GM21717 (cell line): ENCODE data around the gene PSMA1.
A peak's percentile ranks its signal among the peaks of the same experiment; 100 is the strongest.
"Not testable (repeated sequence)": the region's sequence is repeated elsewhere in the genome, so short reads cannot be mapped to it uniquely, and the experiment has no call there.

Source experiments
- ATAC-seq: cut with Tn5 transposase; IDR thresholded peaks from one replicate; pipeline ENCODE4 v1.9.1; 2021; ENCODE audit warnings: mild to moderate bottlenecking, moderate library complexity; ENCODE audit not compliant: unreplicated experiment

The PSMA1 gene

DNA sequence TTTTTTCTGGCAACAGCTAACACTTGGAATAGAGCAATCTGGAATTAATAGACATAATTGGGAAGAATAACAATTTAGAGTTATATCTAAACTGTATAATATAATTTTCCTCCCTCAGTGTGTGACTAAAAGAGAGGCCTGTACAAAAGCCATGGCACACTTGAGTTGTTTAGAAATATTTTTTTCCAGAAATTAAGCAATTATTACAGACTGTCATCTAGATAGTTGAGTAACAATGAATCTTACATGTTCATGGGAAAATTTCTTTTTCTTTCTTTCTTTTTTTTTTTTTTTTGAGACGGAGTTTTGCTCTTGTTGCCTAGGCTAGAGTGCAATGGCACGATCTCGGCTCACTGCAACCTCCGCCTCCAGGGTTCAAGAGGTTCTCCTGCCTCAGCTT lies 15.0 kb upstream of the PSMA1 start:
- ATAC-seq = not testable (repeated sequence)

DNA sequence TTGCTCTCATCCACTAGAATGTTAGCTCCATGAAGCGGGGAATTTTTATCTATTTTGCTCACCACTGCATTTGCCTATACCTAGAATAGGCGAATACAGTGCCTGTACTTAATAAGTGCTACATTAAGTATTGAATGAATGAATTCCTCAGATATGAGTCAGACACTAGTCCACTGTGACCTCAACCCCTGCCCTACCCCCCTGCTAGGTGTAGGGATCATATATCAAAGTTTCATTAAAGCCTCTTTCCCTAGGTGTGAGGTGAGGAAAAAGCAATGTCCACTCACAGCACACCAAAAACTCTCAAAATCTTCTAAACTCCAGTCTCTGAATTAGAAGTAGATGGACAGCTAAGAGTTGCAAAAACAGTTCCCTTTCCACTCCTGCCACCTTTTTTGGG lies 9.8 kb upstream of the PSMA1 start:
- no peak for ATAC-seq

DNA sequence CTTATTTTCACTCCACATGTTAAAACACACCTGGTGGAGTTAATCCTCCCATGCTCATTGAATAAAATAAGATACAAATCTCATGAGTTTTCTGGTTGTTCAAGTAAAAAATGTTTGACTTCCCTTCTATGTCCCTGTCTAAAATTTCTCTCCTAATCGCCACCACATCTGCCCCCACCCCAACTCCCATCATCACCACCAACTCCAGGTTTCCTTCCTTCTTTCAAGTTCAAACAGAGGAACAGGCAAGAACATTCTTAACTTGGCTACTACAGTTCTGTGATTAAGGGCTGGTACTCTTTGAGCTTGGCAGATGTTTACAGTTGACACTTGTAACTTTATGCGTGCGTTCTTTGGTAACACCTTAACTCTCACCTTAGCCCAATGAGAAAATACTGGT lies 9.1 kb upstream of the PSMA1 start:
- ATAC-seq = no peak

DNA sequence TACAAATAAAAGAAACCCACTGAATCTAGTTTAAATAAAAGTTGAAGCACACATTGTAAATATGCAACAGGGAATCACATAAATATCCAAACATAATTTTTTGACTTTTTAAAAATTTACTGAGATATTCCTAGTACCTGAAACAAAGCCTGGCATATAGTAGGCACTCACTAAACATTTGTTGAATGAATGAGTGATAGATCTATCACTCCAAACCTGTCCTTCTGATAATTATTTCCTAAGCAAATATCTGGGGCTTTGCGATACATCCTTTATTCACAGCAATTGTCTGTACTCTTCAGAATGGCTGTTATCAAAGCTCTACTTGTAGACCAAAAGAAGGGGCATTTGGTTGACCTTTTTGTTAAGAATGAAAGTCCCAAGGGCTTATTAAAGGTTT lies 2.6 kb upstream of the PSMA1 start:
- ATAC-seq = no peak

DNA sequence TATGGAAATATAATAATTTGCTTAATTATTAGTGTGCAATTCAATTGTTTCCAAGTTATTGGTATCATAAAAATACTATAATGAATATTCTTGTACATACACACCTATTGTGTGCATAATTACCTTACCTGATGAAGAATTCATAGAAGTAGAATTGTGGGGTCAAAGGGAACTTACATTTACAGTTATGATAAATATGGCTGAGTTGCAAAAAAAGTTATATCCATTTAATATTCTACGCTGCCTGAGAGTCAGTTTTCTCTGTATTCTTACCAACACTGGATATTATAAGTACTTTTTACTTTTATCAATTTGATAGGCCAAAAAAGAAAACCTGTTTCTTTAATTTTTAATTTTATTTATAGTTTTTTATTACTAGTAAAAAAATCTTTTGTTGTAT lies 2.1 kb upstream of the PSMA1 start:
- no peak for ATAC-seq

DNA sequence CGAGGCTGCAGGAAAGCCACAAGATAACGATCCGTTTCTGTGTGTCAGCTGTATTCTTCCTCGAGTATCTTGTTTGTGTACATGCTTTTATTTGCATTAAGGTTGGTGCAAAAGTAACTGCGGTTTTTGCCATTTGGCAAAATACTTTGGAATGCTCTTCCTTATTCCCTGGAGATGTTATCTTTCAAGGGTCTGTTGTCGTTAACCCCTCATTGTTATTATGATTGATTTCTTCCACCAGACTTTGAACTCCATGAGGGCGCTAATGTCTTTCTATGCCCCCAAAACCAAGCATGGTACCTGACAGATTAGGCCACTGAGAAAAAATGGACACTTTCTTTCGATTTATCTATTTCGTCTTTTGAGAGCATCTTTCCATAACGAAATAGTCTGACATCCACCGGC lies 563 bp upstream of the PSMA1 start:
- ATAC-seq = no peak

DNA sequence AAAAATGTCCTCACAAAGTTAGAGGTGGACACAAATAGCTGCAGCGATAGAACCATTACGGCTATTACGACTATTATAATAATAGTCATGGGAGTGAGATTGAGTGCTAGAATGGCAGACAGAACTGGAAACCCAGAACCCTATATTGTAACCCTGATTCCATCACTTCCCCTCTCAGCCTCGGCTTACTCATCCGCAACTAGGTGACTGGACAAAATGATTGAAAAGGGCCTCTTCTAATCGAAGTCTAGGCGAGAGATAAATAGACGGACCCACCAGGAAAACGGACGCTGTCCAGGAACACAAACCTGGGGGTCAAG lies 629 bp downstream of the PSMA1 start:
- peak; percentile 16 for ATAC-seq

DNA sequence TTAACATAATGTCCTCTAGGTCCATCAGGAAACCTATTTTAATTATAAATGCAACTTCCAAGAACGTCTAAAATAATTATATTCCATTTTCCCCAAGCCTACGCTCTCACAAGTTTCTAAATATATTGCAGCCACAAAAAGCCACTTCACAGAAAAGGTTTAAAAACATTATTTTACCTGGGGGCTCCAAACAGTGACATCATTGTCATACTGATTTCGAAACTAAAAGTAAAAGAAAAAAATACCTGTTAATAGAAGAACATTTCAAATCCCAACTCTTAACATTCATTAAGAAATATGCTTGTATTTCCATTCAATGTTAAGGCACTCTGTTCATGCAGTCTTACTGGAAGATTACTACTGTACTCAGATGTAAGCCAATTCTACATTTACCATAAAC lies 1.4 kb downstream of the PSMA1 start:
- no peak for ATAC-seq

DNA sequence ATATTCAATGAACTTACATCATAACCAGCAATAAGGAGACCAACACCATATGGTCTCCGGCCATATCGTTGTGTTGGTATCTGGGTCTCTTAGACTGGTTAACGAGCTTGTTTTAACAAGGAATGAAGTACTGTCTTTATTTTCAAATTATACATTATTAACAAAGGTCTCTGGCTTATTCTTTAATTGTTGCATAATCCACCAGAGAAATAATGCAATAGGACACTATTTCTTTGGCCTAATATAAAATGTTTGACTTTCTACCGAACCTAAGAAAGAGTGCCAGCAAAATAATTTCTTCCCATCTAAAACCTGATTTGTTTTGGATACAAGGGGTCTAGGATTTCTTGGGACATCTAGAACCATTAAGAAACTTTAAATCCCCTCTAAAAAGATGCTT lies 6.4 kb downstream of the PSMA1 start:
- no peak for ATAC-seq

DNA sequence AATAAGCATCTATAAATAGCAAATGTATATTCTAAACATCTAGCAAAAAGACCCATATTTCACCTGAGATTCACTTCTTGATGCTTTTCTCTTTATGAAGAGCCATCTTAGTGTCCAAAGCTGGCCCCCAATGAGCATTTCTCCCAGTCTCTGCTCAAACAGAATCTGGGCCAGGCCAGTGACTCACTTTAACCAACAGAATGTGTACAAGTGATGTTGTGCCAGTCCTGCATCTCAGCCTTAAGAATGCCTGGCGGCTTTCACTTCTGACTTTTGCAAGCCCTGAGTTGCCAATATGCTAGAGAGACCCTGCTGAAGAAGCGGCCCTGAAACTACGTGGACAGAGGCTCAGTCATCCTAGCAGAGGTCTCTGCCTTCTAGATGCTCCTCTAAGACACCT lies 13.7 kb downstream of the PSMA1 start:
- ATAC-seq = no peak

DNA sequence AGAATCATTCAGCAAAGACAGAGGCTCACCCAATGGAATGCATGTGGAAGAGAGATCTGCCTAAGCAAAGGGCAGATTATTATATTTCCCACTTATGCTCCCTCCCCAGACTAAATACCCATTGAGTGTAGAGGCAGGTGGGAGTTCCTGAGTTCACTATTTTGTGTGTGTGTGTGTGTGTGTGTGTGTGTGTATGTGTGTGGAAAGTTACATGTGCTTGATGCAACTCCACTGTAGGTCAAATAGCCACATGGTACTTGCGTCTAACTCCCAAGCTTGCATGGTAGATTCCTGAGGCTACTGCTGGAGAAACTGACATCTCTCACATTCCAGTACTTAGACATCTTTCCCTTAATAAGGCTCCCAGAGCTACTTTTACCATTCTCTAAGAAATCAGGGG lies 17.2 kb downstream of the PSMA1 start:
- ATAC-seq = no peak

DNA sequence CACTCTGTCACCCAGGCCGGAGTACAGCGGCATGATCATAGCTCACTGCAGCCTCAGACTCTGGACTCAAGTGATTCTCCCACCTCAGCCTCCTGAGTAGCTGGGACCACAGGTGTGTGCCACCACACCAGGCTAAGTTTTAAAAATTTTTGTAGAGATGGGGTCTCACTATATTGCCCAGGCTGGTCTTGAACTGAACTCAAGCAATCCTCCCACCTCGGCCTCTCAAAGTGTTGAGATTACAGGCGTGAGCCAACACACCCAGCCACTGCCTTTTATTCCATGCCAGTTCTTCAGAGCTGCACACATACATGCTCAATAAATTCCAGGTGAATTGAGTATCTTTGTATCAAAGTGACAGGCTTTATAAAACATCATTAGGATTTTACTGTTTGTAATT lies 18.1 kb downstream of the PSMA1 start:
- no peak for ATAC-seq

DNA sequence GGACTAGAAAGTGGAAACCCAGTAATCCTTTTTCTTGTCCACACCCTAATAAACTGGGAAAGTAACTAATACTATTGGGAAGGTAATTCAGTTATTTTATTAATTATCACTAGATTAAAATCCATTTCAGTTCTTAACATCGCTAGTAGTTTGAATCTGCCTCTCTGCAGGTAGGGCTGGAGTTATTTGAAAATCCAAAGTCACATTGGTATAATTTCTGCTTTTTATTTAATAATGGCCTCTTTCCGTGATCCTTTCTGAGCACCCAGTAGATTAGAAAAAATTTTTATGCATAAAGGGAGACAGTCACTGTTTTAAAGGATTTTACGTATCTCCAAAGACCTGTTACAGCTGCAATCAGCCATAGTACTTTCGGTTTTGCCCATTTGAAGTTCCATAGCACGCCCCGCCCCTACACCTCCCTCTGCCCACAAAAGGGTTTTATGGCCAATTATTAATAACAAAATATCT lies 20.0 kb downstream of the PSMA1 start:
- ATAC-seq = peak; percentile 58

DNA sequence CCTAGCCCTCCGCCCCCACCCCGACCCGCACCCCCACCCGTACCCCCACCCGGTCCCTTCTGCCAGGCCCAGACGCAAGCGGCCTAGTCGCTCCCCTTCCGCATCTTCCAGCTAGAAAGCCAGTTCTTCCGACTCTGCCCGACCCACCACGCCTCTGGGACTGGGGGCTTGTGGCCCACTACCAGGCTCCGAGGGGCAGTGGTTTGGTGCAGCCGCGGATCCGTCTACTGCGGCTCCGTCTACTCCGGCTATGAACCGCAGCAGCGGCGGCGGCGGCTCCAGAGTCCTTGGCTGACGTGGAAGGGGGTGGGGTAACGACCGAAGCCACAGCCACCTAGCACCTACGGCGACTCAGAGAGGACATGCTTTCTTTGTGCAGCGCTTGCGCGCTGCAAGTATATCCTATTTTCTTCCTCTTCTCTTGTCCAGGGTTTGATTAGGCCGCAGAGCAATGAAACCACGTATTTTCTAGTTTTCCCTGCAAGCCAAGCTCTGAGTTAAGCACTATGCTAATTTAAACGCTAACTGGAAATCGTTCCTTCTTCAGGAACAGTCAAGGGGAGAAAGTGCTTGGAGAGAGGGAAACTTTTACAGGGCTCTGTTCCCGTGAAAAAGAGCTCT lies 20.5 kb downstream of the PSMA1 start, which contains the start of gene COPB1:
COPB1 (minus strand) TSS at position 252 of the 621 bp plus-strand sequence. CDS start 883 bp downstream, outside the sequence.
- peak; percentile 88 for ATAC-seq

DNA sequence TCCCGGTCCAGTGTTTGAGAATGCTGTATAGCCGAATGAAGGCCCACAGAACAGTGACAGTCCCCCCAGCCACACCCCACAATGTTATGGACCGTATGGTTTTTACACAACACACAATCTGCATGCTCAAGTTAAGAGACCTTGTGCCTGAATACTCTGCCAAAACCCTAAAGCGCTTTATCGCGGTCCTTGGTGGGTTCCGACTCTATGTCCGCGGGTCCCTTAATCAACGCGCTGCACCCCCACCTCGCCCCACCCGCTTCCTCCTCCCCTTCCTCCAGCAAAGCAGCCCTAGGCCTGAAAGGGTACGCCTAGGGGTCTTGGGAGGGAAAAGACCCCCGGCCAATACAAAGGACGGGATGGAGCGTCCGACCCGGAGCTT lies 21.0 kb downstream of the PSMA1 start:
- peak; percentile 22 for ATAC-seq

DNA sequence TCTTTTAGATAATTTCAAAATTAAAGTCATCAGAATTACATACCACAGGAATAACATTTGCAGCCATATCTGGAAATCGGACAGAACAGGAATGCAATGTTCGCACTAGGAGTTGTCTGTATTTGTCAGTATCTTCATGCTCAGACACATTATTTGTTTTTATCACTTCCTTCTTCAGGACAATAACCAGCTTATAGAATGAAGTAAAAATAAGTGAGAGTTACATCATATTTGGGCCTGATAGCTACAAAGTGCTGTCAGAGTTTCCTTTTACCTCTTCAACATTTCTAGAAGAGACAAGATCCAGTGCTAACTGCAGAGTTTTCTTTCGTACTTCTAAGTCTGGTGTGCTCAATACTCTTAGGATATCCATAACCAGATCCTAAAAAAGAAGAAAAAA lies 39.5 kb downstream of the PSMA1 start:
- ATAC-seq = no peak

DNA sequence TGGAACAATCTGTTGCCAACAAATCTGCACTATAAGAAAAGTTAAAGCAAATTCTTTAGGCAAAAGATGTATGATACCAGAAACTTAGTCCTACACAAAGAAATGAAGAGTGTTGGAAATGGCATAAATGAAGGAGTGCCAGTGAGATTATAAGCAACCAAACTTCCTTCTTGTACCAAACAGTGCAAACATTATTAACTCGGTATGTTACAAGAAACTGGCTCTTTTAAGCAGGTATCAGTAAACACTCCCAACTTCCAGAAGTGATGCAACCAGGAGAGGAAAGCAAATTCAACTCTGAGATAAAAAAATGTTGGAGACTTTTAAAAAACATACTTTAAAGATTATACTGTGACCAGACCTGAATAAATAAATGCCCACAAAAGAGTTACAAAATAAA lies 49.1 kb downstream of the PSMA1 start:
- no peak for ATAC-seq

DNA sequence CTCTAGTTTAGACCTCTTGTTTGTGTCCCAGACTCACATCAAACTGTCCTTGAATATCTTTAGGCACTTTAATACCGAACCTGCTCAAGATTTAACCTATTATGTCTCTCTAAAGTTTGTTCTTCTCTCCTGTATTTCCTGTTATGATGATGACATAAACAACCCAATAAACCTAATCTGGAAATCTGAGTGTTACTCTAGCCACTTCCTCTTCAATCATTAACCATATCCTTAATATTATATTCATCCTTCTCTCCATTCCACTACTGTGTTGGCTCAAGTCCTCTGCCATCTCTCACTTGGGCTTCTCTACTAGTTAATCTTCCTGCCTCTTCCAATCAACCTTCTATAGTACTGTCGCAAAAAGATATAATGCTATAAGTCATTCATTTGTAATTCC lies 56.6 kb downstream of the PSMA1 start:
- ATAC-seq = no peak

DNA sequence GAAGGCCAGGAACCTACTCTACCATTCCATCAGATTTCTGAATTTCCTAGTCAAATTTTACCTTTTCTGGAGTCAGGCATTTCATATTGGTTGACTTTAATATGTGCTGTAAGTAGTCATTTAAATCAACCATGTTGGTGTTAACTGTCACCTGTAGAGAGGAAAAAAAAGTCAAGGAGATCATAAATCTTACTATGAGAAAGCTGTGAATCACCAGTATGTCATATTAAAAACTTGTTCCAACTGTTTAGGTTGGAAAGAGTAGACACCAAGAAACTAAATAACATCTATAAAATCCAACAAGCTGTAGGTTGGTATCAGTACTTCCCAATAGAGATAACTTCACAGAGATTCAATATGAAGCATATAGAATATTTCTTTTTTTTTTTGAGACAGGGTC lies 60.0 kb downstream of the PSMA1 start:
- ATAC-seq = no peak

DNA sequence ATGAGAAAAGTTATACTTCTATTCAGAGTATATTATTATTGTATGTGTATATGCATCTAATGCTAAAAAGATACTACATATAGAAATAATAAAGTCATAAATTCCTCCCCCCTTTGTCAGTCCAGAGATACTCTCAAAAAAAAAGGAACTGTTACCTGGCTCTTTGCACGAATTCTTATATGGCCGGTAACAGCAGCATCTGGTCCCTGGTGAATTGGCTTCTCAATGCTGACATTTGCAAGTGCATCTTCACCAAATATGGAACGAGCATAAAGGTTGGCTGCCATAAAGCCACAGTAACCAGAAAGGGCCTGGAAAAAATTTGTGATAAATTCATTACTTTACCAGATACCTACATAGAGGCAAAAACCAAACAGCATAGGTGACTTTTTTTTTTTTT lies 61.8 kb downstream of the PSMA1 start:
- ATAC-seq = no peak

DNA sequence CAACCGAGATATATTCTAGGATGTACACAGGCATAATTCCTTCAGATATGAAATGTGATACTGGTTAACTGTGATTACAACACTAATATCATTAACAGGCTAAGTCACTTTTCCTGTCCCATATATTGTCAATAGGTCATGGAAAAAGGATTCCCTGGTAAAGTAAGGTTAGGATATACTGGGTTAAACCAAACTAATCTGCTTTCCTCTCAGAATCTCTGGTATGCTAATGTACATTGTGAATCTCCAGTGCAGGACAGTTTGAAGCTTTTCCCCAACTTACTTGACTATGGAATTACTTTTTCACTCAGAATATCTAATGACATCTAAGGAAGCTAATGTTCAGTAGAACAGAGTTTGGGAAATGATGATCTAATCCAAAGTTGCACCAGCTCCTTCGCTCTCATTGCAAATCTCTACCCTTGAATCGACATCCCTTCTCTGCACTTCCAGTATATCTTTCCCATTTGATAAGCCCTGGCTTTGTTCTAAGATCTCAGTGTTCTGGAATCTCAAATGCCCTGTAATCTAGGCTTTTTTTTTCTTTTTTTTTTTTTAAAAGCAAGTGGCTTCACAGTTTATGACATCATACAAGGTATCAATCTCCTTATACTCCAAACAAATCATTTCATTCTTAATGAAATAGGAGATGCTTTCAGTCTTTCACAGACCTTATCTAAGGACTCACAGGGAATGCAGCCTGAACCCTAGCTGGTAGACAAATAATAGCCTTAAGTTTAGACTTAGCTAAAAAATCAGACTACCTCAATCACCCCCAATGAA lies 64.3 kb downstream of the PSMA1 start:
- ATAC-seq = no peak
